IPS-11a (cell line): ENCODE measurements around the gene CASP4.
"Not testable (repeated sequence)": the region's sequence is repeated elsewhere in the genome, so short reads cannot be mapped to it uniquely, and the experiment has no call there.

Experiments
- H3K4me3 ChIP-seq: one replicate; pipeline ENCODE4 v1.5.1; 2013; ENCODE audit warnings: low read depth, low read length, control low read depth

The CASP4 gene

DNA sequence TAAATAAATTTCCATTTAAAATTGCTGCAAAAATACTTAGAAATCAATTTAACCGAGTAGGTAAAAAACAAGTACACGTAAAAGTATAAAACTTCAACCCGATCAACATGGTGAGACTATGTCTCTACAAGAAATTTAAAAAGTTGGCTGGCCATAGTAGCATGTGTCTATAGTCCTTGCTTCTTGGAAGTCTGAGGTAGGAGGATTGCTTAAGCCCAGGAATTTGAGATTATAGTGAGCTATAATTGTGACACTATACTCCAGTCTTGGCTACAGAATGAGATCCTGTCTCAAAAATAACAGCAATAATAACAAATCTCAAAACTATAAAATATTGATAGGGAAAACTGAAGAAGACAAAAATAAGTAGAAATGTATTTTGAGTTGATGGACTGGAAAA is 11.1 kb downstream of the CASP4 start:
- H3K4me3 ChIP-seq = no peak overlapping the region

DNA sequence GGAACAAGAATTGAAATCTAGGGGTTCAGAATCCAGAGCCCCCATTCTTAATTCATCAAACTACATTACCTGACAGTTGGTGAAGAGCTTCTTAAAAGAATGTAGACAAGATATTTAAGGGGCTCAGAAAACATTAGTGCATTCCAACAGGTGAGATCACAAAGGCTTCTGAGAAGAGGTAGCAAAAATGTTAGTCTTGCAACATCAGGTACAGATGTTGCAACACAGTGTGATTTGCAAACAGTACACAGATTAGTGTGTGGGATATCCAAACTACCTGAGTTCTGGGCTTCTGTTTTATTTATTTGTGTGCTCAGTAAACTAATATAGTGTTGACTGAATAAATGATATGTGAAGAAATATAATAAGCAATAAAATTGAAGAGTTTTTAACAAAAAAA is 11.8 kb downstream of the CASP4 start:
- no peak overlapping the region for H3K4me3 ChIP-seq

DNA sequence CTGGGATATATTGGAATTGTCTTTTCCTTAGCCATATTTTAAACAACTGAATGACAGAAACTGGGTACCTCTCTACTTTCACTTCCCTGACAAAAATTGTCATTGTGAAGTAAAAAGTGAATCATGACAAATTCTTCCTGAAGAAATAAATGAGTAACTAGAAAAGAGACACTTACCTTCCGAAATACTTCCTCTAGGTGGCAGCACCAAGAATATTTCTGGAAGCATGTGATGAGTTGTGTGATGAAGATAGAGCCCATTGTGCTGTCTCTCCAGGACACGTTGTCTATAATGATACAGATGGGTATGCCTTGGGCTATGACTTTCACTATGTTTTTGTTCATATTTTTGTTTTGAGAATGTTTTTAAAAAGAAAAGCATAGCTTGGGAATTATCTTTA is 21.5 kb downstream of the CASP4 start:
- H3K4me3 ChIP-seq = no peak overlapping the region

DNA sequence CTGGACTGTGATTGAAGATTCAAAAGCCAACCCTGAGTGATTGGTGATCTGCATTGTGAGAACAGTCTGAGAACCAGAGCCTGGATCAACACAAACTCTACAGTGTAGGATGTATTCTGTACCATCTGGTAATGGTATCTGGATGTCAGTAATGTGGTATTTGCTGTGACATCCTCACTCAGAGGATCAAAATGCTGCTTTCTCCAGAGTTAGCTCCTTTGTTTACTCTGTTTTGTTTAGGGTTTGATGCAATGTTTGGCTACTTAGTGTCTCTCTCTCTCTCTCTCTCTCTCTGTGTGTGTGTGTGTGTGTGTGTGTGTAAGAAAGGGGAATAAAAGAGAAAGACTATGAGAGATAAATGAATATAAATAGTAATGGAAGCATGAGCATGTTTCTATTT is 24.3 kb downstream of the CASP4 start:
- H3K4me3 ChIP-seq = no peak overlapping the region

DNA sequence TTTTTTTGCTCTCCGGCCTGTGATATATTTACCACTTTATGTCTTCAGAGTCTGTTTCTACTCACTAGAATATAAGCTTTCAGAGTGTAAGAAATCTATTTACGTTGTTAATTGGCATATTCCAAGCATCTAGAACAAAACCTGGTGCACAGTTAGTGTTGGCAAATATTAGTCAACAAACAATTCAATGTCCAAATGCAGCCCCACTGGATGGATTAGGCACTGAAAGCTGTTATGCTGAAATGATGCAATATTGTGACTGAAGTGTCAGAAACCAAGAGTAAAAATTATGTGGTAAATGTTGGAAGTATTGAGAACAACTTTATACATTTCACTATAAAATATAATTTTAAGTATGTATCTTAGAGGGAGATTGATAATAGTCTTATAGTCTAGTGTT is 24.8 kb downstream of the CASP4 start:
- H3K4me3 ChIP-seq = no peak overlapping the region

DNA sequence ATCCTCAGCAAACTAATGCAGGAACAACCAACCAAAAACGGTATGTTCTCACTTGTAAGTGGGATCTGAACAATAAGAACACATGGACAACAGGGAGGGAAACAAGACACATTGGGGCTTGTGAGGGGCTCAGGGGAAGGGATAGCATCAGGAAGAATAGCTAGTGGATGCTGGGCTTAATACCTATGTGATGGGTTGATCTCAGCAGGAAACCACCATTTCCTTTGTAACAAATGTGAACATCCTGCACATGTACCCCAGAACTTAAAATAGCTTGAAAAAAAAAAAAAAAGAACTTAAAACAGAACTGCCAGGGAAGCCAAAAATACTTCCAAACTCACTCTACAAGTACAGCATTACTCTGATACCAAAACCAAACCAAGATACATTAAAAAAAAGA is 33.8 kb downstream of the CASP4 start:
- no peak overlapping the region for H3K4me3 ChIP-seq

DNA sequence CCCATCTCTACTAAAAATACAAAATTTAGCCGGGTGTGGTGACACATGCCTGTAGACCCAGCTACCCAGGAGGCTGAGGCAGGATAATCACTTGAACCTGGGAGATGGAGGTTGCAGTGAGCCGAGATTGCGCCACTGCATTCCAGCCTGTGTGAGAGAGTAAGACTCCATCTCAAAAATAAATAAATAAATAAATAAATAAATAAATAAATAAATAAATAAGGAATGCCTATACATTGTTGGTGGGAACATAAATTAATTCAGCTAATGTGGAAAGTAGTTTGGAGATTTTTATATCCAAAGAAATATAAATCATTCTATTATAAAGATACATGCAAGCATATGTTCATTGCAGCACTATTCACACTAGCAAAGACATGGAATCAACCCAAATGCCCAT is 34.3 kb downstream of the CASP4 start:
- H3K4me3 ChIP-seq = not testable (repeated sequence)

DNA sequence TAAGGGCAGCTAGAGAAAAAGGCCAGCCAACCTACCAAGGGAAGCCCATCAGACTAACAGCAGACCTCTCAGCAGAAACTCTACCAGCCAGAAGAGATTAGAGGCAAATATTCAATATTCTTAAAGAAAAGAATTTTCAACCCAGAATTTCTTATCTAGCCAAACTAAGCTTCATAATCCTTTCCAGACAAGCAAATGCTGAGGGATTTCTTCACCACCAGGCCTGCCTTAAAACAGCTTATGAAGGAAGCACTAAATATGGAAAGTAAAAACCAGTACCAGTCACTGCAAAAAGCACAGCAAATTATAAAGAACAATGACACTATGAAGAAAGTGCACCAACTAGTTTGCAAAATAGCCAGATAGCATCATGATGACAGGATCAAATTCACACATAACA is 39.6 kb downstream of the CASP4 start:
- no peak overlapping the region for H3K4me3 ChIP-seq

DNA sequence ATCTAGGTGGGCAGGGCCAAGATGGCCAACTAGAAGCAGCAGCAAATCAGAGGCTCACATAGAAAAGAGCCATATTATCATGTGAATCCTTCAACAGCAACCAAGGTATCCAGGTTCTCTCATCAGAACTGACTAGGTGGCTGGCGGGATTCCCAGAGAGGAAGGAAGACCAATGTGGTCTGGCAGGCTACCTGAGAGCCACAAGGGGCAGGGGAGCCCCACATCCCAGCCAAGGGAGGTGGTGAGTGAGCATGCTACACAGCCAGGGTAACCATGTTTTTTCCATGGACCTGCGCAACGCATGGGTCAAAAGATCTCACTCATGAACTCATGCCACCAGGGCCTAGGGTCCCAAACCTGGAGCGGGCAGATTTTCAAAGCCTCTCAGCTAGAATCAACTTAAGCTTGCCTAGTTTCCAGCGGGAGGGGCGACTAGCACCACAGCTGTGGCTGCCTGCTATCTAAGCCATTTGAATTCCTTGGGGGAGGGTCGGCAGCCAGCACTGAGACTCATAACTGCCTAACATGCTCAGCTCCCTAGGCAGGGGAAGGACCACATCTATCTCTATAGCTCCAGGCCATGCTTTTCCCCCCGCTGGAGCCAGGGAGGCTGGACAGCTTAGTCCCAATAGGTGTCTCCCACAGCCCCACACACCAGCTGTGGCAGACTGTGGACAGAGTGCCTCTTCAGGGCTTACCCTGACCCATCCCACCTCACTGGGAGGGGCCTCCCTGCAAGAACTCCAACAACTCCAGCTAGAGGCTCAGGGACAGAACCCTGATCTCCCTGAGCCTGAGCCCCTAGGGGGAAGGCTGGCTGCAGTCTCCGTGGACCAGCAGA is 41.4 kb downstream of the CASP4 start:
- H3K4me3 ChIP-seq = no peak overlapping the region

DNA sequence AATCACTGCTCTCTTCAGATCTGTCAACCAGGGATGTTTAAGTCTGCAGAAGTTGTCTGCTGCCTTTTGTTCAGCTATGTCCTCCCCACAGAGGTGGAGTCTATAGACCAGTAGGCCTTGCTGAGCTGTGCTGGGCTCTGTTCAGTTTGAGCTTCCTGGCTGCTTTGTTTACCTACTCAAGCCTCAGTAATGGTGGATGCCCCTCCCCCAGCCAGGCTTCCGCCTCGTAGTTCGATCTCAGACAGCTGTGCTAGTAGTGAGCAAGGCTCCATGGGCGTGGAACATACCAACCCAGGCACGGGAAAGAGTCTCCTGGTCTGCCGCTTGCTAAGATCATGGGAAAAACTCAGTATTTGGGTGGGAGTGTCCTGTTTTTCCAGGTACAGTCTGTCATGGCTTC is 42.5 kb downstream of the CASP4 start:
- H3K4me3 ChIP-seq = no peak overlapping the region

DNA sequence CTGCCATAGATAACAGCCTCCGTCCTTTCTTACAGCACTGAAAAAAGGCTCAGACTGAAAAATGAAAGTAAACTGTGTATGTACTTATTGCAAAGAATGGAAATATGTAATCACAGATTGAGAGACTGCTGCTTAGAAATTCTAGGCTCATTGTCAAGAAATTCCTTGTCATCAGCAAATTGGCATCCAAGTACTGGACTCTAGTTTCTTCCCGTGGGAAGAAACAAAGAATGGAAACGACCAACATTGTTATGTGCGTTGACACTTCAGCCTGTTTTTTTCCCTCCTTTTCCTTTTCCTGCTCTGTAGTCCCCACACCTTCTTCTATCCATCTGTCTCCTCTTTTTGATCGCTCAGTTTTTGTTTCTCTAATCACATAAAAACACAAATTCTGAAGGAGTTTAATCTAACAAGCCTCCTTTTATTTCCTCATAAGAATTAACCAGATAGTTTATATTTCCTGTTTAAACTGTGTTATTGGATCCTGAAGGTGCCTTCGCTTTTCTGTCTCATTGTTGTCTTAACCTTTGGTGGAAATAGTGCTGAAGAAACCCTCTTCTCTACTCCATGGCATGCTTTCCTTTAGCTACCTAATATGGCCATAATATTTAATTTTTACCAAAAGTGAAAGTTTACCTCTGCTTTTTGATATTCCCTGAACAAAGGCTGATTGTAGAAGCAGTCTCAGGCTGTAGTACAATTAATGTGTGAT is 50.1 kb downstream of the CASP4 start:
- H3K4me3 ChIP-seq = no peak overlapping the region

DNA sequence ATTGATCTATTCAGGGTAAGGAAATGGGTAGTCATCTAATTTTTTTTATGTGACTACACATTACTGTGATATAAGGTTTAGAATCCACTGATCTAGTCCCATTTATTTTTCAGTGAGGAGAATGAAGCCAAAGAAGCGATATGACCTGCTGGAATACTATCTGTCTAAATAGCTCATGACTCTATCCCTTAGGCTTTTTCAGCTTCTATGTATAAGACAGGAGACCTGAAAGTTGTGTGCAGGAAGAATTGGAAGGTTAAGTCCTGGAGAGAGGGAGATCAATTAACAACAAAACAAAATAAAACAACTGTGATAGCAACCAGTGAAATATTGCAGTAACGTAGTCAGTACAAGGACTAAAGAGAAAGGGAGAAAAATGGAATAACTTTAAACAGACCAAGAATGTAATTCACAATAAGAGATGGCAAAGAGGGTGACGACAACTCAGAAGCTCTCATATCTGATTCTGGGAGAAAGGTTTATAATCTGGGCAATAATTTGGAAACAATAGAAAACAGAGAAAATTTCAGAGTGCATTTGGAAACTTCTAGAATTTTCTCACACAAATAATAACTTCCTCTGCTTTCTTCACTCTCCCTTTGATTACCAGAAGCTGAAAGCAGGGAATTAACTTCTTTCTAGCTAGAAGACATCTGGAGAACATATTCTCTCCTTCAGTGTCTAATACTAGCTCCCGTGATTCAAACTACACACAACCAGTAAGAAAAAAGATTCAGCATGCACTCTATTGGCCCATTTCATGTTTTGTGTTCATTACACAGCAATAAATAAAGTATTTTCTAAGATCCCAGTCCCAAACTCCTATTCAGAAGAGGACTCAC is 50.9 kb downstream of the CASP4 start:
- H3K4me3 ChIP-seq = no peak overlapping the region

DNA sequence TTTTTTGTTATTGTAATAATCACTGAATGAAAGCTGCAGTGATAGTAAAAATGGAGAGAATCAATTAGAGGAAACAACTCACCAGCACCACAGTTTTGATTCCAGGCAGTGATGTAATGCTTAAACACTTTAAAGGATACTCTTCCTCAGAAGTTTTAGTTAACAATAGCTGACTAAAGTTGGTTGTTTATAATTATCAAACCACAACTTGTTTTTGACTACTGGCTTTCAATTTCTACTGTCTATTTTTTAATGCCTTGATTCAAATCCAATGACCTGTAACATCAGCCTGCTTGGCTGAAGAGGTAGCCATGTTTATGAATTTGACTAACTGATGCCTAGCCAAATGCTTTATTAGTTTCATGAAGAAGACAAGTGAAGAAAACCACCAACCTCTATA is 51.9 kb downstream of the CASP4 start:
- no peak overlapping the region for H3K4me3 ChIP-seq

DNA sequence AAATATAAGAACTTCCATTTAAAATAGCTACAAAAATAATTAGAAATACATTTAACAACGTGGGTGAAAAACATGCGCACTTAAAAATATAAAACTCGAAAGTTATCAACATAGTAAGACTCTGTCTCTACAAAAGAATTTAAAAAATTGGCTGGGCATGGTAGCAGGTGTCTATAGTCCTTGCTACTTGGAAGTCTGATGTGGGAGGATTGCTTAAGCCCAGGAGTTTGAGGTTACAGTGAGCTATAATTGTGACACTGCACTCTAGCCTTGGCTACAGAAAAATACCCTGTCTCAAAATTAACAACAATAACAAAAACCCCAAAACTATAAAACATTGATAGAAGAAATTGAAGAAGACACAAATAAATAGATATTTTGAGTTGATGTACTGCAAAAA is 56.3 kb downstream of the CASP4 start:
- H3K4me3 ChIP-seq = no peak overlapping the region

DNA sequence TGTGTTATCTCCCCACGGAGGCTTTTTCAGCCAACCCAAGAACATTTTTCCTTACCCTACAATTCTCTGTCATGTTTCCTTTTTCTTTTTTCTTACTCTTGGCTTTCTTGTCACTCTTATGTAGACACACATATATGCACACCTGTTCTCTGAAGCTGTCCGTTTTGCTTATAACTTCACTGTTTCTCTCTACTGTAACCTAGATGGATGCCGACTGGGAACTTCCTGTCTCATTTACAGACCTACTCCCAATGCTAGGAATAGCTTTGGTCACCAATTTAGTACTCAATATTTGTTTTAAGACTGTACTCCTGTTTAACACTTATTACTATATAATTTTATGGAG is 60.2 kb downstream of the CASP4 start:
- H3K4me3 ChIP-seq = no peak overlapping the region

DNA sequence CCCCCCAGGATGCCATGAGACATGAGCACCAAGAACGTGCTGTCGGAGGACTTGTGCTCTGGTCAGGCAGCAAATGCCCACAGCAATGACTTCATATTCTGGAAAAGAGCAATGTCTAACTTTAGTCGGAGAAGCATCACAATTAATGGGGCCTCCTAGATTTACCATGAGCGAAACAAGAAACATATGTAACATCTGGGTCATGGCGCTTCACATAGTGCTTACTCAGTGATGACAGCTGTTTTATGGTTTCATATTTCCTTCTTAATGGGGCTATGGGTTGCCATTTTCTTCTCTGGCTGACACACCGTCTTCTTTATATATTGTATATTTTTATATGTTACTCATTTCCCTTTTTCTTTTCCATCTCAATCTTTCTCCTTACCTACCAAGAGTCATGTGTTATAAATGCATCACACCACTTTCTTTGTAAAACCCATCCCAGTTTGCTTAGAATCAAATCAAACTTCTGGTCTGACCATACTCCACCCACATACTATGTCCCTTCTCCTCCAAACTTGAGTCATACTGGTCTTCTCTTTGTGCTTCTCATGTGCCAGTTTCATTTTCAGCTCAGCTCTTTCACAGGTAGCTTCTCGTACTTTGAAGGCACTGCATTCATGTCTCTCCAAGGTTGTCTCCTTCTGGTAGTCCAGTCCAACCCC is 60.7 kb downstream of the CASP4 start:
- H3K4me3 ChIP-seq = no peak overlapping the region

DNA sequence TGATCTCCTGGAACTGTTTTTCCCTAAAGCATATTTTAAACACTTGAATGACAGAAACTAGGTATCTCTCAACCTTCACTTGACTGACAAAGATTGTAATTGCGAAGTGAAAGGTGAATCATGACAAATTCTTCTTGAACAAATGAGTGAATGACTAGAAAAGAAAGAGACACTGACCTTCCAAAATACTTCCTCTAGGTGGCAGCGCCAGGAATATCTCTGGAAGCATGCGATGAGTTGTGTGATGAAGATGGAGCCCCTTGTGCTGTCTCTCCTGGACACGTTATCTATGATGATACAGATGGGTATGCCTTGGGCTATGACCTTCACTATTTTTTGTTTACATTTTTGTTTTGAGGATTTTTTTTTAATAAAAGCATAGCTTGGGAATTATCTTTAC is 63.1 kb downstream of the CASP4 start:
- no peak overlapping the region for H3K4me3 ChIP-seq

DNA sequence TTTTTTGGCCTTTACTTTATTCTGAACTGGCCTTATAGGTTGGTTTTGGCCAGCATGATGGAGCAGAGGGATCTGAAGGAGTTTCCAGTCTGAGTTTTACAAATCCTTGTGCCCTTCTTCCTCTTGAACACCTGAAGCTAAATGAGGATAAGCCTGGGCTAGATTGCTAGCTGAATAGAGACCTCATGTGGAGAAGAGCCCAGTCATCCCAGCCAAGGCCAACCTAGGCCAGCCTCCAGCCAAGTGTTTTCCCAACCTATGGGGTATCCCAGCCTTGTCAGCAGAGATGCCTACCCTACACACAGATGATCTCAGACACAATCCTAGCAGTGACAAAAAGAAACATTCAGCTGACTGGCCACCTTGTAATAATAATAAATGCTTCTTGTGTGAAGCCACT is 69.1 kb downstream of the CASP4 start:
- H3K4me3 ChIP-seq = no peak overlapping the region

DNA sequence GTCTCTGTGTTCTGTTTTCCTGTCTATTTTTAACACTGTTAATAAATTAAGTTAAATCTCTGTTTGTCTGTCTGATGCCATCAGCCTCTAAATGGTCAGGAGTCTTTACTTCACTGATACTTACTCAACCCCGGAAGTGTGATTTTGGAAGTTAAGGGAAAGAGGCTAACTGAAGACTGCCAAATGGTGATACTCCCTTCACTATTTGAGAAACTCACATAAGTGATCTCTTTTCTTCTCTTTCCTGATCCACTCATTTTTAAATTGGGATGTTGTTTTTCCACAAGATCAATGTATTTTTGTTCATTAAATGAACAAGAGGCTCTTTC is 69.7 kb downstream of the CASP4 start:
- no peak overlapping the region for H3K4me3 ChIP-seq

DNA sequence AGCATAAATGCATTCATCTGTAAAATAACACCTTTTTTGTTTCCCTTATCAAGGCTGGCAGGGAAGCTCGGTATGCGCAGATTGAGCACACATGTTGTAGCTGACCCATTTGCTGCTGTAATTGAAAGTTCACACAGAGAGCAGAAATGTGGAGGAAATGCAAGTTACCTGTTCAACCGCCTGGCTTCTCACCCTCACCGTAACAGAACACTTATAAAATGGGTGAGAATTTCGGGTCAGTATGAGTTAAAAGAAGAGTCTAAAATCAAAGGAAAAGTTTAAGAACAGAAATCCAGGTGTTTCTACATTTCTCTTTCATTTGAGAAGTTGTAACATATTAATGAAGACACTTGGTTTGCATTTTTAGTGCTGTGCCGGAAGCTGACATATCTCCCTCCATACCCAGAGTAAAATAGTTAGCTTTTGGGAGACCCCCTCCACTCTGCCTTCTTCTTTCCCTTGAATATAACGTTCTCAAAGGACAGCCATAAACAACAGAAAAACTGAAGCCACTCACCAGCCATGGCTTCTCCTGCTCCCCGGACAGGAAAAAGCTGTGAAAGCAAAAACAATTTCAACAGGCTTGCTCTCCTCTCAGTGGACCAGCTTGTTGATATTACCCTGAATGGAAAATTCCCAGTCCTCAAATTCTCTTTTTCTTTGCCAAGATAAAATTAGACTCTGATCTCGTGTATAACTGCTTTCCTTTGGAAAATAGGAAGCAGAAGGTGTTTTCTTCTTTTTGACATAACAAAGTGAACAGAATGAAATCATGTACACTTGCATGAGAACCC is 70.3 kb downstream of the CASP4 start, which contains the start of gene CASP12:
Gene CASP12 (minus strand): TSS at position 570 of the 794 bp plus-strand sequence.
- no peak within 1 kb of the TSS for H3K4me3 ChIP-seq

DNA sequence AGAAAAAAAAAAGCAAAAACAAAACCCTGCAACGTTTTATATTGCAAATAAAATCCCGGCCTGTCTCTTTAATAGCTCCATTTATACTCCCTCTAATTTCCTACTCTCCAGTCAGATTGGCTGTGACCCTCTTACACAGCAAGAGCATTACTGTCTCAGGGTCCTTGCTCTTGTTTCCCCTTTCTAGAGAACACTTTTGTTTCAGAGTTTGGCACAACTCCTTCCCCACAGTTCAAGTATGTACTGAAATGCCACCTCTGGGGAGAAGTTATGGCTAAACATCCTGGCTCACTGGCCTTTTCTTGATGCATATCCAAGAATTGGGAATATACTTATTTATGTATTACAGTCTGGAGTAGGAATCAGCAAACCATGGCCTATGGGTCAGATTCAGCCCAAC is 72.7 kb downstream of the CASP4 start:
- H3K4me3 ChIP-seq = no peak overlapping the region
